Stimulated activated CD4-positive, alpha-beta T cell treated with anti-CD3 and anti-CD28 coated beads, Interleukin-15, amount 100 ng/mL, for 1 hour (primary cell): Measurements from ENCODE around the gene UNC45B.
"Not testable (repeated sequence)": the region's sequence is repeated elsewhere in the genome, so short reads cannot be mapped to it uniquely, and the experiment has no call there.

Source experiments
- DNase-seq, 2 donors: peaks; one replicate each; pipeline ENCODE4 v3.0.0-alpha.2; 2020; ENCODE audit warnings: low read depth in 1 of 2, low spot score in 1 of 2

UNC45B gene

GRCh38 chr17:35138218-35138617 is 9.4 kb upstream of the UNC45B start:
- DNase-seq, result no peak

DNA sequence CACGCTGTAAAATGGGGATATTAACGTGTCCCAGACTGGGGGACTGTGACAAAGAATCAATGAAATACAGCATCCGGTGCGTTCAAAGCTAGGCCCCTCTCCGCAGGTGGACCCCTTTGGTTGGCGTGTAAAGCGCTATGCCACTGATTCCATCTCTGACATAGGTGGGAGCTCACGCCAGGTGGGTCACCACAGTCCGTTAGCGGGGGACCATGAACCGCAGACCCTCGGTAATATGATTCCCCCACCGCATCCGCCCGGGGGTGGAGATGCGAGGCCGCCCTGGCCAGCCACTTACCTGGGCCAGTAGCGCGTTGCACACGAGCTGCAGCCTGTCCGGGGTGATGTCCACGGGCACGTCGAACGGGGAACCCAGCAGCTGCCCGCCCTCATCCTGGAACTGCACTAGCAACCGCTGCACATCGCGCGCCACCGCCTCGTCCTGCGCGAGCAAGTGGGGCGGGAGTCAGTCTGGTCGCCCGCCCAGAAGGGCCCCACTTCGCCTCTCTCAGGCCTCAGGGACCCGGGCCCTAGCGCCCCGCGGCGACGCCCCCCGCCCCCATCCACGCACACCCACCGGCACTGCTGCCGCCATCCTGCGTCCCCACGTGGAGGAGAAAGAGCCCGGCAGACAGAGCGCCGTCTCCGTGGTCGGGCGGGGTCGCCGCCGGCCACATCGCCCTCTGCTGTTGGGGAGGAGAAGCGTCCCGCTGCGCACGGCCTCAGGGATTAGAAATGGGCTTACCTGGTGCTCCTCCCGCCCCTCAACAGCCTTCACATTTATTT is 5.7 kb upstream of the UNC45B start, which contains the start of gene NLE1:
Gene NLE1 (minus strand): TSS at position 623 of the 786 bp plus-strand sequence. CDS start 28 bp downstream, at position 595.
- DNase-seq, result peak; percentile 76 to 89

DNA sequence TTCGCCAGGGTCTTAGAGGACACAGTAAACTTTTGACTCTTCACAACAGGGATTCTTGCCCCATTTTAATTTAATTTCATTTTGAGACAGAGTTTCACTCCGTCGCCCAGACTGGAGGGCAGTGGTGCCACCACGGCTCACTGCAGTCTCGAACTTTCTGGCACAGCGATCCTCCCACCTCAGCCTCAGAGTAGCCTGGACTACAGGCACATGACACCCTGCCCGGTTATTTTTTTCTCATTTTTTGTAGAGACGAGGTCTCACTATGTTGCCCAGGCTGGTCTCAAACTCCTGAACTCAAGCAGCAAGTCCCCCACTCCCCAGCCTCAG is 5.2 kb upstream of the UNC45B start:
- no peak for DNase-seq

- no peak for DNase-seq
Measured at GRCh38 chr17:35144840-35145239, 2.8 kb upstream of the UNC45B start.

DNA sequence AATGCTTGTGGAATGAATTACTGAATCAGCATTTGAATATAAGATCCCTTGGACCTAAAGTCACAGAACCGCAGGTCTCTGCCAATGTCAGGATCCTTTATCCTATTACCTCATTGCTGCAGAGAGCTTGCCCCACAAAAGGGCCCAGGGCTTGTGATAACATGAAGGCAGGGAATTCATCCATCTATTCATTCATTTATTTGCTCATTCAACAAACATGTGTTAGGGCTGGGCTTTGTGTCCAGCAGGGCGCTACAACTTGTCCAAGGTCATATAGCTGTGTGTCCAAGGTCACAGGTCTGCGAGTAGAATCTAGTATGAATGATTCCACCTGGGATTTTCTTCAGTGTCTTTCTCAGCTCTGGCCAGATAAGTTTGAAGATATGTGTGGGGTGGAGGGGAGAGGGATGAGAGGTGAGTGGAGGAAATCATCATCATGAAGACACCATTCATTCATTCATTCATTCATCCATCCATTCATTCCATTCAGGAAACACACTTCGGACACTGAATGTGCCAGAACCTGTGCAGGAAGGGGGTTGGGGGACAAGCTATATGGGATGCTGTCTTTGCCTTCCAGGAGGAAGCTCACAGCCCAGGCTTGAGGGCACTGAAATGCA is 1.3 kb upstream of the UNC45B start:
- DNase-seq, result no peak

GRCh38 chr17:35148144-35148543 is 527 bp downstream of the UNC45B start:
- no peak for DNase-seq

GRCh38 chr17:35149941-35150340 is 2.3 kb downstream of the UNC45B start:
- no peak for DNase-seq

- DNase-seq, result not testable (repeated sequence)
Measured at GRCh38 chr17:35151080-35151479, 3.5 kb downstream of the UNC45B start.

DNA sequence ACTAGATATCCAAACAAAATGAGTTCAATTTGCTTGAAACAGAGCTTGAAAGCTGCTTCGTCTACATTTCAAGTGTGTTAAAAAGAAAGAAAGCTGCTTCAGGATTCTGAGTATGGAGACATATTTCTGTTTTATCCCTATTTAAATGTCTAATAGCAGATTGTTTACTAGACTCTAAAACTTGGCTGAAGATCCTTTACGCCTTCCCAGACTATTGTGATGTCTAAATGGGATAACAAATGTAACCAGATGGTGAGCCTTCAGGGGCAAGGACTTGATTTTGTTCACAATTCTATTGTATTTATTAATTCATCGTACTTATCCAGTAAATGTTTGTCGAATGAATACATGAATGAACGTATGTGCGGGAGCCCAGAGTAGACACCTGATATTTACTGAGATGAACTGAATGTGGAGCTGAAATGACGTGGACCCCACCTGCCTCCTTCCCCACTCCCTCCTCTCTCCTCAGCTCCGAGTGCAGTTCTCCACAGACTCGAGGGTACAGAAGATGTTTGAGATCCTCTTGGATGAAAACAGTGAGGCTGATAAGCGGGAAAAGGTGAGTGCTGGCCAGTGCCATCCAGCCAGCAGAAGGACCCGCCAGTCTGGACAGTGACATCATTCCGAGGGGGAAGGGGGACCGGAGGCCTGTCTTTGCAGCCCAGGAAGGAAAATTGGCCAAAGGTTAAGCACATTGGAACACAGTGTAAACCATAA is 5.0 kb downstream of the UNC45B start:
- no peak for DNase-seq

- no peak for DNase-seq
Measured at GRCh38 chr17:35154196-35155165, 6.9 kb downstream of the UNC45B start.

DNA sequence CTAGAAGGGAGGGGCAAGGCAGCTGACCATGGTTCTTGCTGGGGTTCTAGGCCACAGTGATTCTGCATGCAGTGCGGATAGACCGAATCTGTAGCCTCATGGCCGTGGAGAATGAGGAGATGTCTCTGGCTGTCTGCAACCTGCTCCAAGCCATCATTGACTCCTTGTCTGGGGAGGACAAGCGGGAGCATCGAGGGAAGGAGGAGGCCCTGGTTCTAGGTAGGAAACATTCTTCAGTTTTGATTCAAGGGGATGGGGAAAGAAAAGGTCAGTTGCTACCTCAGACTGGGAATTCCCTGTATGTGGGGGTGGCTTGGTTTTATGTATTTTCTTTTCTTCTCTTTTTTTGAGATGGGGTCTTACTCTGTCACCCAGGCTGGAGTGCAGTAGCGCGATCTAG is 7.6 kb downstream of the UNC45B start:
- no peak for DNase-seq

GRCh38 chr17:35159940-35160339 is 12.3 kb downstream of the UNC45B start:
- no peak for DNase-seq

DNA sequence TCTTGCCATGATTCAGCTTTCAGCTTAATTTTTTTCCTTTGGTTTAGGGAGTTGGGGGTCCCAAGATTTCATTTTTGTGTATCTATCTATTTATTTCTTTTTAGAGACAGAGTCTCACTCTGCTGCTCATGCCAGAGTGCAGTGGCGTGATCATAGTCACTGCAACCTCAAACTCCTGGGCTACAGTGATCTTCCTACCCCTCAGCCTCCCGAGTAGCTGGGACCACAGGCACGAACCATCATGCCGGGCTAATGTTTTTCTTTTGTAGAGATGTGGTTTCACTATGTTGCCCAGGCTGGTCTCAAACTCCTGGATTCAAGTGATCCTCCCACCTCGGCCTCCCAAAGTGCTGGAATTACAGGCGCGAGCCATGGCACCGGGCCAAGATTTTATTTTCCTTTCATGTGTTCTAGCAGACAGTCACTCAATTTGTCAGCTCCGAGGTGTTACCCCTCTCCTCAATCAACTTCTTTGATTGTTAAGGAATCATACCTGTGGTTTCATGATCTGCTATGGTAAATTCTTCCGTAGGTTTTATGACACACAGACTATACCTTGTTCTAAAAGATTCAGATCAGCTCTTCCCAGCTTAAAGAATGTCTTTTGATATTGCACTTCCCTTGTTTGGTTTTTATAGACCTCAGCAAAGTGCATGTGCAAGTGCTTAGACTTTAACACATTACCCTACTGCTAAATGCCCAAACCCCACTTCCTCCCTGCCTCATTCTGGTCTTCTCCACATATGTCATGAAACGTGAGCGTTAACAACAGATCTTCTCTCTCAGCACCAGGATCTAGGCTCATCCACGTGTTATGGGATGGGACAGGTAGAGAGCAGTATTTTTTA is 13.0 kb downstream of the UNC45B start:
- DNase-seq, result no peak

GRCh38 chr17:35161281-35161761 is 13.7 kb downstream of the UNC45B start:
- DNase-seq, result no peak

- DNase-seq, result no peak
Measured at GRCh38 chr17:35162755-35163154, 15.1 kb downstream of the UNC45B start.

DNA sequence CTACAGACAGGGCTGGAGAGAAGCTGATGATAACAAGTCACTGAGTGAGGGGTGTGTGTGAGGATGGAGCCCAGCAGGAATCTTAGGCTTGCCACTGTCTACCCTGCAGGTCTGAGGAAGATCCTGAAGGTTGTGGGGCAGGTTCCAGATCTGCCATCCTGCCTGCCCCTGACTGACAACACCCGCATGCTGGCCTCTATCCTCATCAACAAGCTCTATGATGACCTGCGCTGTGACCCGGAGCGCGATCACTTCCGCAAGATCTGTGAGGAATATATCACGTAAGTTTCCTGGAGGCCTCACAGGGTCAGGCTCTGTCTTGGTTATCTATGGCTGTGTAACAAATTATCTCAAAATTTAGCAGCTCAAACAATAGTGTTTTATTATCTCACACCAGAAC is 16.3 kb downstream of the UNC45B start:
- no peak for DNase-seq

DNA sequence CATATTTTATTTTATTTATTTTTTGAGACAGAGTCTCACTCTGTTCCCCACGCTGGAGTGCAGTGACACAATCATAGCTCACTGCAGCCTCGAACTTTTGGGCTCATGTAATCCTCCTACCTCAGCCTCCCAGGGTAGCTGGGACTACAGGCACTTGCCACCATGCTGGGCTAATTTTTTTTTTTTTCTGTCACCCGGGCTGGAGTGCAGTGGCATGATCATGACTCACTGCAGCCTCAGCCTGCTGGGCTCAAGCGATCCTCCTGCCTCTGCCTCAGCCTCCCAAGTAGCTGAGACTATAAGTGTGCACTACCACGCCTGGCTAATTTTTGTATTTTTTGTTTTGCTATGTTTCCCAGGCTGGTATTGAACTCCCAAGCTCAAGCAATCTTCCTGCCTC is 17.1 kb downstream of the UNC45B start:
- DNase-seq, result no peak

- no peak for DNase-seq
Measured at GRCh38 chr17:35166526-35166925, 18.9 kb downstream of the UNC45B start.

- no peak for DNase-seq
Measured at GRCh38 chr17:35167046-35167445, 19.4 kb downstream of the UNC45B start.

DNA sequence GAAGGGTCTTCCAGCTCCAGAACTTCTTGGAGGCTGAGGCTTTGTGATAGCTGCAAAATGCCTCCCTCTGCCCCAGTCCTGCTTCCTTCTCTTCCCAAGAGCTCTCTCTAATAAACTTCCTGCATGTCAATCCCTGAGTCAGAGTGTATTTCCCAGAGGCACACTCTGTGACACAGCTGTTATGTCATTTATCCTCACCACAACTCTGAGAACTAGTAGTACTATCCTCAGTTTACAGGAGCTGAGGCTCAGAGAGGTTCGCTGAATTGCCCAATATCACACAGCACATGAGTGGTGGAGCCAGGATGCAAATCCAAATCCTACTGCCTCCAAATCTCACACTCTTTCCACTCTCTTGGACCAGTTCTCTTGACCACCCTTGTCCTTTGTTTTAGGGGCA is 20.0 kb downstream of the UNC45B start:
- DNase-seq, result no peak
